Brain microvascular endothelial cell (primary cell): Measurements from ENCODE around the gene C1QTNF12.

Experiments used
- DNase-seq: peaks from one replicate; pipeline ENCODE4 v3.0.0-alpha.2; 2020
- H3K27ac ChIP-seq: fragments of 250-450 bp; sonication (Bioruptor Pico); 2 replicates; pipeline ENCODE4 v1.5.1; 2020; ENCODE audit warnings: mild to moderate bottlenecking, moderate library complexity
- H3K27me3 ChIP-seq: fragments of 250-450 bp; sonication (Bioruptor Pico); replicated peaks from 2 replicates; pipeline ENCODE4 v1.5.1; 2020; ENCODE audit warnings: mild to moderate bottlenecking
- H3K36me3 ChIP-seq: fragments of 250-450 bp; sonication (Bioruptor Pico); replicated peaks from 2 replicates; pipeline ENCODE4 v1.5.1; 2020; ENCODE audit warnings: mild to moderate bottlenecking
- H3K4me3 ChIP-seq: 2 replicates; pipeline ENCODE4 v1.5.1; 2011; ENCODE audit warnings: low read depth, mild to moderate bottlenecking, control low read depth, low read length, moderate library complexity
- CTCF ChIP-seq: IDR thresholded peaks from 2 replicates; pipeline ENCODE4 v1.5.1; 2011; ENCODE audit warnings: low read depth, mild to moderate bottlenecking, moderate library complexity, low read length, control low read depth, inconsistent platforms; ENCODE audit errors: missing control alignments
- in situ Hi-C: cut with HindIII; loops from 2 replicates; pipeline ENCODE4 v1.10.0; 2017; ENCODE audit warnings: low sequenced_read_pairs, low pct_ligation_motif_present

Gene C1QTNF12

GRCh38 chr1:1217621-1218523, 28.6 kb downstream of the C1QTNF12 start:
- Histone ChIP-seq H3K27ac (no peak overlapping the region), H3K27me3 (no peaks in the 10 kb centered on the region), H3K36me3 (peaks cover 55% of the 10 kb centered on the region), H3K4me3 (no peak overlapping the region)
- no peak for TF ChIP-seq CTCF
- in situ Hi-C loops = no loop called here
- DNase-seq = no peak

- Histone ChIP-seq H3K27ac (no peak overlapping the region), H3K36me3 (peaks cover 48% of the 10 kb centered on the region), H3K4me3 (no peak overlapping the region), H3K27me3 (no peaks in the 10 kb centered on the region)
- no peak for TF ChIP-seq CTCF
- in situ Hi-C loops = no loop called here
- DNase-seq = no peak
Measured at GRCh38 chr1:1216770-1217620, 29.5 kb downstream of the C1QTNF12 start.

GRCh38 chr1:1215881-1216605, 30.5 kb downstream of the C1QTNF12 start:
- no peak for TF ChIP-seq CTCF
- Histone ChIP-seq H3K27me3 (no peaks in the 10 kb centered on the region), H3K36me3 (peaks cover 40% of the 10 kb centered on the region), H3K27ac (no peak overlapping the region), H3K4me3 (no peak overlapping the region)
- DNase-seq = no peak
- in situ Hi-C loops = no loop called here

GRCh38 chr1:1215080-1215676, 31.3 kb downstream of the C1QTNF12 start:
- Histone ChIP-seq H3K4me3 (no peak overlapping the region), H3K36me3 (peaks cover 33% of the 10 kb centered on the region), H3K27ac (no peak overlapping the region), H3K27me3 (no peaks in the 10 kb centered on the region)
- TF ChIP-seq CTCF = no peak
- DNase-seq = no peak
- in situ Hi-C loops = no loop called here
